A673 (cell line): ENCODE measurements around the gene ARSB. TPM values are rescaled to one million over a fixed set of nuclear protein-coding genes. Genes with fewer than 3 reads are reported as not detected.

ENCODE experiments used
- BruUV-seq: library from RNA; stranded (reverse); fragments of 400-500 nt; replicated peaks from 2 replicates; lab custom pipeline; 2021; lab: Mats Ljungman, UMichigan
- CTCF ChIA-PET: fragments of 300-600 bp; sonication (Branson Sonifier 250); formaldehyde crosslinking; loops from one replicate; lab custom pipeline; 2022; ENCODE audit warnings: antibody characterized with exemption; lab: Charles Lee
- POLR2A ChIA-PET: fragments of 300-600 bp; sonication (Branson Sonifier 250); formaldehyde crosslinking; loops from one replicate; lab custom pipeline; 2022; ENCODE audit warnings: antibody characterized with exemption; ENCODE audit not compliant: low non-redundant PET; lab: Charles Lee
- DNase-seq: peaks from one replicate; pipeline ENCODE4 v3.0.0-alpha.2; 2015; ENCODE audit warnings: low spot score
- H3K27ac ChIP-seq: fragments of 200-600 bp; sonication (generic); 2 replicates; pipeline ENCODE4 v1.5.1; 2016; ENCODE audit warnings: mixed run types, low read depth, mild to moderate bottlenecking, mixed read lengths, antibody characterized with exemption, low read length; ENCODE audit not compliant: poor library complexity, severe bottlenecking
- H3K27me3 ChIP-seq: fragments of 200-600 bp; sonication (generic); replicated peaks from 2 replicates; pipeline ENCODE4 v1.6.1; 2017; ENCODE audit warnings: mixed run types, low read depth, mild to moderate bottlenecking, mixed read lengths, antibody characterized with exemption, low read length; ENCODE audit not compliant: insufficient read depth, poor library complexity
- H3K36me3 ChIP-seq: fragments of 200-600 bp; sonication (generic); 2 replicates; pipeline ENCODE4 v1.6.1; 2016; ENCODE audit warnings: mixed run types, mild to moderate bottlenecking, mixed read lengths, antibody characterized with exemption, low read length; ENCODE audit not compliant: insufficient read depth, poor library complexity, severe bottlenecking
- H3K4me1 ChIP-seq: fragments of 200-600 bp; sonication (generic); 2 replicates; pipeline ENCODE4 v1.6.1; 2017; ENCODE audit warnings: mixed run types, mild to moderate bottlenecking, mixed read lengths, antibody characterized with exemption, low read length; ENCODE audit not compliant: insufficient read depth, poor library complexity, severe bottlenecking
- H3K4me3 ChIP-seq: fragments of 200-600 bp; sonication (generic); 2 replicates; pipeline ENCODE4 v1.5.1; 2016; ENCODE audit warnings: low read depth, mixed run types, mild to moderate bottlenecking, mixed read lengths, low read length; ENCODE audit not compliant: poor library complexity, severe bottlenecking
- H3K9me3 ChIP-seq: fragments of 200-600 bp; sonication (generic); 2 replicates; pipeline ENCODE4 v1.6.1; 2016; ENCODE audit warnings: mixed run types, low read depth, mild to moderate bottlenecking, mixed read lengths, antibody characterized with exemption, low read length; ENCODE audit not compliant: poor library complexity, severe bottlenecking
- EZH2 ChIP-seq: fragments of 200-600 bp; sonication (generic); IDR thresholded peaks from 2 replicates; pipeline ENCODE4 v1.6.1; 2017; ENCODE audit warnings: borderline replicate concordance, low read depth, mild to moderate bottlenecking, mixed read lengths, antibody characterized with exemption, low read length; ENCODE audit not compliant: poor library complexity, severe bottlenecking
- intact Hi-C: fragments of 100-400 bp; cut with micrococcal nuclease; formaldehyde crosslinking; loops from one replicate; pipeline ENCODE4 v1.10.0; 2022; ENCODE audit not compliant: unreplicated experiment
- total RNA-seq: library from RNA; stranded (reverse); gene quantifications from 2 replicates; pipeline ENCODE4 v1.2.3, GENCODE V29; 2021
- TF ChIP-seq, protein P1 (sequence below): fragments of 300-800, 200-600 bp; sonication (generic); conservative IDR thresholded peaks from 2 replicates; pipeline ENCODE4 v1.5.1; 2017; ENCODE audit warnings: low read depth, mild to moderate bottlenecking, antibody characterized with exemption, low read length, moderate library complexity, mixed read lengths

Gene ARSB
- total RNA-seq, 1 experiment from 2014 or later, result 16.8 TPM

- H3K4me3 ChIP-seq, result no peak overlapping the region
- no peak for DNase-seq
- no peaks in the 10 kb centered on the region for H3K36me3 ChIP-seq
- no peaks in the 10 kb centered on the region for H3K27me3 ChIP-seq
- POLR2A ChIA-PET, result interaction anchor here (0.5 to 0.6 kb wide), 2 partner anchors 75 to 150 kb away, joined by 3 read pairs; no protein-coding TSS in a partner anchor
- CTCF ChIA-PET, result no interaction called here
- H3K27ac ChIP-seq, result no peak overlapping the region
- intact Hi-C loops, result no loop called here
- H3K4me1 ChIP-seq, result no peaks in the 10 kb centered on the region
- BruUV-seq, result no TSS peak
- TF ChIP-seq, protein P1, sequence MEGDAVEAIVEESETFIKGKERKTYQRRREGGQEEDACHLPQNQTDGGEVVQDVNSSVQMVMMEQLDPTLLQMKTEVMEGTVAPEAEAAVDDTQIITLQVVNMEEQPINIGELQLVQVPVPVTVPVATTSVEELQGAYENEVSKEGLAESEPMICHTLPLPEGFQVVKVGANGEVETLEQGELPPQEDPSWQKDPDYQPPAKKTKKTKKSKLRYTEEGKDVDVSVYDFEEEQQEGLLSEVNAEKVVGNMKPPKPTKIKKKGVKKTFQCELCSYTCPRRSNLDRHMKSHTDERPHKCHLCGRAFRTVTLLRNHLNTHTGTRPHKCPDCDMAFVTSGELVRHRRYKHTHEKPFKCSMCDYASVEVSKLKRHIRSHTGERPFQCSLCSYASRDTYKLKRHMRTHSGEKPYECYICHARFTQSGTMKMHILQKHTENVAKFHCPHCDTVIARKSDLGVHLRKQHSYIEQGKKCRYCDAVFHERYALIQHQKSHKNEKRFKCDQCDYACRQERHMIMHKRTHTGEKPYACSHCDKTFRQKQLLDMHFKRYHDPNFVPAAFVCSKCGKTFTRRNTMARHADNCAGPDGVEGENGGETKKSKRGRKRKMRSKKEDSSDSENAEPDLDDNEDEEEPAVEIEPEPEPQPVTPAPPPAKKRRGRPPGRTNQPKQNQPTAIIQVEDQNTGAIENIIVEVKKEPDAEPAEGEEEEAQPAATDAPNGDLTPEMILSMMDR, result no peak
- no peak for TF ChIP-seq EZH2
- no peaks in the 10 kb centered on the region for H3K9me3 ChIP-seq
These were observed 10.5 kb upstream of the ARSB start for GRCh38 chr5:78995521-78996007.

DNA sequence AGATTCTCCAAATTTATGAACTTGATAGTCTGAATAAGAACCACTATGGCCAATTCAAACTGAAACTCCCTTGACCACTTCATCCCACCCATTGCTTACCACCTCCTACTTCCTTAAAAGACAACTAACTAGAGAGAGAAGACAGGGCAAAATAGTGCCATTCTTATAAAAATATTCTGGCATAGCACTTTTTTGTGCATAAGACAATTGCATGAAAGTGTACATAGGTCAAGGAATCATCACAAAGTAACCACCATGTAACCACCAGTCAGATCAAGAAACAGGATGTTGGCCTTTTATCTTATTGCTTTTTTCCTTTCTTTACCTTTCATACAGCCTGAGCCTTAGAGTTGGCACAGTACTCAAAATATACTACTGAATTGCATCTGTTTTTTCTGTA lies 8.1 kb upstream of the ARSB start:
- DNase-seq, result no peak
- no TSS peak for BruUV-seq
- POLR2A ChIA-PET, result no interaction called here
- Histone ChIP-seq H3K36me3 (no peaks in the 10 kb centered on the region), H3K4me3 (no peak overlapping the region), H3K27me3 (no peaks in the 10 kb centered on the region), H3K9me3 (no peaks in the 10 kb centered on the region), H3K27ac (no peak overlapping the region), H3K4me1 (no peaks in the 10 kb centered on the region)
- intact Hi-C loops, result no loop called here
- TF ChIP-seq EZH2, result no peak
- TF ChIP-seq, protein P1, result no peak
- CTCF ChIA-PET, result no interaction called here

DNA sequence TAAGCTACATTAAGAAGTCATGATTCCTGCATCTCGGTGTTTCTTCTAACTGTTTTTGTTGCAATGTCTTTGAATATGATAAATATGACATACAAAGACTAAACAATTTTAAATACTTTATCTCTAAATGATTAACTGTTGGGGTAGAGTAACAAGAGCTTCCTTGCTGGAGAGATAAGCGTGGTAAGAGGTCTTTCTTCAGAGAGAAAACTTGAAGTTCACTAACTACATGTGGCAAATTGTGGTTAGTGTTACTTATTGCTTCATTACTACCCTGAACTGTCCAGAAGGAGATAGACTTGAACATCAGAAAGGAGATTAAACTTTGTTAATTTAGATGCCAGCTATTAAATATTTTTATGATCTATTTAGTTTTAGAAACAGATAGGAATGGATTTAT lies 7.0 kb upstream of the ARSB start:
- BruUV-seq, result no TSS peak
- no peak for DNase-seq
- ChIA-PET POLR2A (no interaction called here), CTCF (no interaction called here)
- no peaks in the 10 kb centered on the region for H3K4me1 ChIP-seq
- H3K36me3 ChIP-seq, result no peaks in the 10 kb centered on the region
- H3K27me3 ChIP-seq, result no peaks in the 10 kb centered on the region
- no peak overlapping the region for H3K27ac ChIP-seq
- intact Hi-C loops, result no loop called here
- no peak overlapping the region for H3K4me3 ChIP-seq
- TF ChIP-seq, protein P1, result no peak
- TF ChIP-seq EZH2, result no peak
- H3K9me3 ChIP-seq, result no peaks in the 10 kb centered on the region
